ENCODE data around the gene LACTBL1.

Gene LACTBL1

GRCh38 chr1:22971611-22972405 lies 858 bp downstream of the LACTBL1 start:
- no peak for DNase-seq (ENCODE audit: low read depth)
- no peak overlapping the region for H3K4me3 ChIP-seq (ENCODE audit: low read depth, low read length)
- TF ChIP-seq MAX (IDR thresholded peaks at IDR 0.05; ENCODE audit: low read depth, low read length): no peak
- no peak for TF ChIP-seq POLR2A (IDR thresholded peaks at IDR 0.05; ENCODE audit: extremely low read depth, insufficient read length)
- no peak for TF ChIP-seq CTCF (IDR thresholded peaks at IDR 0.05; ENCODE audit: low read depth, low read length)
- TF ChIP-seq MYC (IDR thresholded peaks at IDR 0.05; ENCODE audit: low read depth, low read length): no peak

- no peak overlapping the region for H3K4me3 ChIP-seq (ENCODE audit: low read depth, low read length)
- TF ChIP-seq MYC (IDR thresholded peaks at IDR 0.05; ENCODE audit: low read depth, low read length): no peak
- no peak for TF ChIP-seq MAX (IDR thresholded peaks at IDR 0.05; ENCODE audit: low read depth, low read length)
- TF ChIP-seq POLR2A (IDR thresholded peaks at IDR 0.05; ENCODE audit: extremely low read depth, insufficient read length): no peak
- TF ChIP-seq CTCF (IDR thresholded peaks at IDR 0.05; ENCODE audit: low read depth, low read length): no peak
- DNase-seq (ENCODE audit: low read depth): no peak
Observed at GRCh38 chr1:22971161-22971560, 1.5 kb downstream of the LACTBL1 start.

- no peak for DNase-seq (ENCODE audit: low read depth)
- H3K4me3 ChIP-seq (ENCODE audit: low read depth, low read length): no peak overlapping the region
- TF ChIP-seq MYC (IDR thresholded peaks at IDR 0.05; ENCODE audit: low read depth, low read length) (no peak), POLR2A (IDR thresholded peaks at IDR 0.05; ENCODE audit: extremely low read depth, insufficient read length) (no peak), CTCF (IDR thresholded peaks at IDR 0.05; ENCODE audit: low read depth, low read length) (no peak), MAX (IDR thresholded peaks at IDR 0.05; ENCODE audit: low read depth, low read length) (no peak)
Observed at GRCh38 chr1:22970096-22970495, 2.6 kb downstream of the LACTBL1 start.

- DNase-seq (ENCODE audit: low read depth): no peak
- TF ChIP-seq POLR2A (IDR thresholded peaks at IDR 0.05; ENCODE audit: extremely low read depth, insufficient read length) (no peak), CTCF (IDR thresholded peaks at IDR 0.05; ENCODE audit: low read depth, low read length) (no peak), MYC (IDR thresholded peaks at IDR 0.05; ENCODE audit: low read depth, low read length) (no peak), MAX (IDR thresholded peaks at IDR 0.05; ENCODE audit: low read depth, low read length) (no peak)
- H3K4me3 ChIP-seq (ENCODE audit: low read depth, low read length): no peak overlapping the region
Observed at GRCh38 chr1:22969304-22969709, 3.4 kb downstream of the LACTBL1 start.

- no peak for DNase-seq (ENCODE audit: low read depth)
- H3K4me3 ChIP-seq (ENCODE audit: low read depth, low read length): no peak overlapping the region
- no peak for TF ChIP-seq MYC (IDR thresholded peaks at IDR 0.05; ENCODE audit: low read depth, low read length)
- TF ChIP-seq POLR2A (IDR thresholded peaks at IDR 0.05; ENCODE audit: extremely low read depth, insufficient read length): no peak
Observed at GRCh38 chr1:22967833-22968232, 4.8 kb downstream of the LACTBL1 start.

- DNase-seq (ENCODE audit: low read depth): no peak
- H3K4me3 ChIP-seq (ENCODE audit: low read depth, low read length): no peak overlapping the region
- TF ChIP-seq POLR2A (IDR thresholded peaks at IDR 0.05; ENCODE audit: extremely low read depth, insufficient read length) (no peak), MYC (IDR thresholded peaks at IDR 0.05; ENCODE audit: low read depth, low read length) (no peak), CTCF (IDR thresholded peaks at IDR 0.05; ENCODE audit: low read depth, low read length) (no peak), MAX (IDR thresholded peaks at IDR 0.05; ENCODE audit: low read depth, low read length) (no peak)
Observed at GRCh38 chr1:22966309-22966708, 6.4 kb downstream of the LACTBL1 start.
